Measurements from ENCODE around the gene APOBEC3H.

GRCh38 chr22:39092111-39092862 lies 4.8 kb upstream of the APOBEC3H start:
- TF ChIP-seq SP1 (IDR thresholded peaks at IDR 0.05; ENCODE audit: low read depth) (no peak), CTCF (IDR thresholded peaks at IDR 0.05 in 2 of 3, conservative IDR thresholded peaks at IDR 0.05 in 1 of 3; ENCODE audit: borderline replicate concordance in 1 of 3, insufficient read depth in 1 of 3, low read depth in 2 of 3, low read length in 2 of 3) (no peak), RAD21 (IDR thresholded peaks at IDR 0.05; ENCODE audit: low read depth) (no peak), SIN3A (IDR thresholded peaks at IDR 0.05; ENCODE audit: low read depth) (no peak), POLR2AphosphoS5 (IDR thresholded peaks at IDR 0.05; ENCODE audit: low read depth, low read length) (no peak)

Measured in HCT116 (cell line).